Panc1 (cell line): ENCODE results near the gene INSYN2B. TPM values are rescaled to one million over a fixed set of nuclear protein-coding genes. Genes with fewer than 3 reads are reported as not detected.

ENCODE experiments used
- ATAC-seq: fragments of 200-7000 bp; cut with Tn5 transposase; 2 replicates; pipeline ENCODE4 v1.9.1; 2020; ENCODE audit warnings: mild to moderate bottlenecking, moderate library complexity
- BruUV-seq: library from RNA; stranded (reverse); fragments of 400-500 nt; replicated peaks from 2 replicates; lab custom pipeline; 2021; lab: Mats Ljungman, UMichigan
- CTCF ChIA-PET: fragments of 300-600 bp; sonication (Branson Sonifier 250); formaldehyde crosslinking; loops from one replicate; lab custom pipeline; 2022; ENCODE audit warnings: antibody characterized with exemption; lab: Charles Lee
- POLR2A ChIA-PET: fragments of 300-600 bp; sonication (Branson Sonifier 250); formaldehyde crosslinking; loops from one replicate; lab custom pipeline; 2022; ENCODE audit warnings: antibody characterized with exemption; lab: Charles Lee
- DNase-seq: peaks from one replicate; pipeline ENCODE4 v3.0.0-alpha.2; 2010; ENCODE audit warnings: low read depth, low spot score
- H3K27ac ChIP-seq: 2 replicates; pipeline ENCODE4 v1.5.1; 2011; ENCODE audit warnings: mild to moderate bottlenecking, low read length, inconsistent platforms
- H3K27me3 ChIP-seq: fragments of 200-500 bp; sonication (Bioruptor generic); 2 replicates; pipeline ENCODE4 v1.6.0; 2014; ENCODE audit warnings: low read length, inconsistent platforms; ENCODE audit not compliant: control insufficient read depth, insufficient read depth
- H3K36me3 ChIP-seq: fragments of 200-500 bp; sonication (Bioruptor generic); 2 replicates; pipeline ENCODE4 v1.5.1; 2014; ENCODE audit warnings: inconsistent platforms, mild to moderate bottlenecking, low read length, moderate library complexity; ENCODE audit not compliant: control insufficient read depth, insufficient read depth
- H3K4me1 ChIP-seq: 2 replicates; pipeline ENCODE4 v1.5.1; 2011; ENCODE audit warnings: inconsistent platforms, mild to moderate bottlenecking, low read length, moderate library complexity; ENCODE audit not compliant: control insufficient read depth, insufficient read depth
- H3K4me3 ChIP-seq, 2 experiments: 2 replicates each; pipeline ENCODE4 v1.5.1; 2011 to 2012; ENCODE audit warnings: low read depth in 2 of 2, low read length in 2 of 2, mild to moderate bottlenecking in 2 of 2, inconsistent platforms in 1 of 2, moderate library complexity in 1 of 2
- H3K9me3 ChIP-seq: fragments of 200-500 bp; sonication (Bioruptor generic); 2 replicates; pipeline ENCODE4 v1.5.1; 2014; ENCODE audit warnings: low read depth, mild to moderate bottlenecking, inconsistent platforms, low read length, moderate library complexity; ENCODE audit not compliant: control insufficient read depth, insufficient read depth
- POLR2AphosphoS5 ChIP-seq: IDR thresholded peaks from 2 replicates; pipeline ENCODE4 v1.6.1; 2012; ENCODE audit warnings: mild to moderate bottlenecking, low read depth, low read length, moderate library complexity
- SIN3A ChIP-seq: IDR thresholded peaks from 2 replicates; pipeline ENCODE4 v1.6.1; 2012; ENCODE audit warnings: low read depth, mild to moderate bottlenecking, low read length, moderate library complexity, borderline replicate concordance; ENCODE audit not compliant: insufficient read depth
- TCF7L2 ChIP-seq: IDR thresholded peaks from 2 replicates; pipeline ENCODE4 v1.6.1; 2011; ENCODE audit warnings: mild to moderate bottlenecking, low read depth, low read length, inconsistent platforms
- in situ Hi-C: cut with HindIII; loops from 2 replicates; pipeline ENCODE4 v1.10.0; 2016; ENCODE audit warnings: low sequenced_read_pairs, low pct_unique_long_range_greater_than_20kb
- intact Hi-C: fragments of 100-400 bp; cut with micrococcal nuclease; formaldehyde crosslinking; loops from one replicate; pipeline ENCODE4 v1.10.0; 2022; ENCODE audit not compliant: unreplicated experiment
- total RNA-seq: library from RNA; stranded (reverse); gene quantifications from one replicate; pipeline ENCODE4 v1.2.1, GENCODE V29; 2021; ENCODE audit not compliant: unreplicated experiment
- TF ChIP-seq, protein P1 (sequence below): fragments of 450-650 bp; IDR thresholded peaks from 2 replicates; pipeline ENCODE4 v1.5.1; 2017; ENCODE audit warnings: mild to moderate bottlenecking
- TF ChIP-seq, protein P2 (sequence below), 2 experiments: IDR thresholded peaks; 2 replicates each; pipeline ENCODE4 v1.6.1; 2011 to 2012; ENCODE audit warnings: low read depth in 2 of 2, control low read depth in 1 of 2, low read length in 1 of 2, mild to moderate bottlenecking in 1 of 2, moderate library complexity in 1 of 2; ENCODE audit not compliant: insufficient read depth in 1 of 2

Gene INSYN2B
- total RNA-seq, 1 experiment from 2014 or later: 0.28 TPM

DNA sequence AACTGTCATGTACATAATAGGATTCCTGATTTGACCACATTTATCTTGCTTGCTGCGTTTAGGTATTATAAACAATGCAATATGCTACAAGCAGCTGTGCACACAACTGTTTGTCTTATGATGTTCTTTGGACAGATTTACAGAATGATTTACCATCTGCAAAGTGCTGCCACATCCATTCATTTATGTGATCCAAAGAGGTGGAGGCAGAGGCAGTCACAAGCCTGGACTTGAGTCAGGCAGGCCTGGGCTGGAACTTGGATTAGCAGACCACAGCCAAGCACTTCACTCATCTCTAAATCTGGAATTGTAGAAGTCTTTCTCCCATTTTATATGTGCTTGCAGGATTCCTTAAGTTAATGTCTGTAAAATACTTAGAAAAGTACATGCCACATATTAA, 149.0 kb downstream of the INSYN2B start:
- ATAC-seq (no peak), DNase-seq (no peak)
- intact Hi-C loops: no loop called here
- in situ Hi-C loops: no loop called here
- no peak for TF ChIP-seq POLR2AphosphoS5
- H3K27ac ChIP-seq: no peak overlapping the region
- CTCF ChIA-PET: no interaction called here
- no peaks in the 10 kb centered on the region for H3K4me1 ChIP-seq
- no peak overlapping the region for H3K4me3 ChIP-seq
- no TSS peak for BruUV-seq
- no peaks in the 10 kb centered on the region for H3K9me3 ChIP-seq
- H3K36me3 ChIP-seq: no peaks in the 10 kb centered on the region
- POLR2A ChIA-PET: no interaction called here
- H3K27me3 ChIP-seq: no peaks in the 10 kb centered on the region

DNA sequence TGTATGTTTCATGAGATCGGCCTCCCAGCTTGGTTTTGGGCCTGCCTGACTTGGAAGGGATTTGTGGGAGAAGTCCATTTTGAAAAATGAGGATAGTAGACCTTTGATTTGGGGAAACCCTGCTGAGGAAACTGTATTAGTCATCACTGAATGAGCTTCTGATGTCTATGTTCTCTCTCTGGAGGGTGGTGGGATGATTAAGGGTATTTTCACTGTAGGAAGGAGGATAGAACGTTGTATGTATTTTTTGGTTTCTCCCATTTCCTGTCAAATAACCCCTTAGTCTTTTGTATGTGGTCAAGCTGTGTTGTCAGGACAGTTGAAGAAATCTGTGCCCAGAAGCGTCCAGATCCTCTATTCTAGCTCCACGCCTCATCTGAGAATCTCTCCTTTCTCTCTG, 151.9 kb downstream of the INSYN2B start:
- in situ Hi-C loops (no loop called here), intact Hi-C loops (no loop called here)
- DNase-seq: no peak
- POLR2A ChIA-PET: no interaction called here
- Histone ChIP-seq H3K27ac (no peak overlapping the region), H3K36me3 (no peaks in the 10 kb centered on the region), H3K4me3 (no peak overlapping the region), H3K9me3 (no peaks in the 10 kb centered on the region), H3K4me1 (no peaks in the 10 kb centered on the region), H3K27me3 (no peaks in the 10 kb centered on the region)
- CTCF ChIA-PET: no interaction called here
- BruUV-seq: no TSS peak
- TF ChIP-seq, protein P1, sequence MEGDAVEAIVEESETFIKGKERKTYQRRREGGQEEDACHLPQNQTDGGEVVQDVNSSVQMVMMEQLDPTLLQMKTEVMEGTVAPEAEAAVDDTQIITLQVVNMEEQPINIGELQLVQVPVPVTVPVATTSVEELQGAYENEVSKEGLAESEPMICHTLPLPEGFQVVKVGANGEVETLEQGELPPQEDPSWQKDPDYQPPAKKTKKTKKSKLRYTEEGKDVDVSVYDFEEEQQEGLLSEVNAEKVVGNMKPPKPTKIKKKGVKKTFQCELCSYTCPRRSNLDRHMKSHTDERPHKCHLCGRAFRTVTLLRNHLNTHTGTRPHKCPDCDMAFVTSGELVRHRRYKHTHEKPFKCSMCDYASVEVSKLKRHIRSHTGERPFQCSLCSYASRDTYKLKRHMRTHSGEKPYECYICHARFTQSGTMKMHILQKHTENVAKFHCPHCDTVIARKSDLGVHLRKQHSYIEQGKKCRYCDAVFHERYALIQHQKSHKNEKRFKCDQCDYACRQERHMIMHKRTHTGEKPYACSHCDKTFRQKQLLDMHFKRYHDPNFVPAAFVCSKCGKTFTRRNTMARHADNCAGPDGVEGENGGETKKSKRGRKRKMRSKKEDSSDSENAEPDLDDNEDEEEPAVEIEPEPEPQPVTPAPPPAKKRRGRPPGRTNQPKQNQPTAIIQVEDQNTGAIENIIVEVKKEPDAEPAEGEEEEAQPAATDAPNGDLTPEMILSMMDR: no peak
- TF ChIP-seq POLR2AphosphoS5: no peak
- TF ChIP-seq, protein P2, sequence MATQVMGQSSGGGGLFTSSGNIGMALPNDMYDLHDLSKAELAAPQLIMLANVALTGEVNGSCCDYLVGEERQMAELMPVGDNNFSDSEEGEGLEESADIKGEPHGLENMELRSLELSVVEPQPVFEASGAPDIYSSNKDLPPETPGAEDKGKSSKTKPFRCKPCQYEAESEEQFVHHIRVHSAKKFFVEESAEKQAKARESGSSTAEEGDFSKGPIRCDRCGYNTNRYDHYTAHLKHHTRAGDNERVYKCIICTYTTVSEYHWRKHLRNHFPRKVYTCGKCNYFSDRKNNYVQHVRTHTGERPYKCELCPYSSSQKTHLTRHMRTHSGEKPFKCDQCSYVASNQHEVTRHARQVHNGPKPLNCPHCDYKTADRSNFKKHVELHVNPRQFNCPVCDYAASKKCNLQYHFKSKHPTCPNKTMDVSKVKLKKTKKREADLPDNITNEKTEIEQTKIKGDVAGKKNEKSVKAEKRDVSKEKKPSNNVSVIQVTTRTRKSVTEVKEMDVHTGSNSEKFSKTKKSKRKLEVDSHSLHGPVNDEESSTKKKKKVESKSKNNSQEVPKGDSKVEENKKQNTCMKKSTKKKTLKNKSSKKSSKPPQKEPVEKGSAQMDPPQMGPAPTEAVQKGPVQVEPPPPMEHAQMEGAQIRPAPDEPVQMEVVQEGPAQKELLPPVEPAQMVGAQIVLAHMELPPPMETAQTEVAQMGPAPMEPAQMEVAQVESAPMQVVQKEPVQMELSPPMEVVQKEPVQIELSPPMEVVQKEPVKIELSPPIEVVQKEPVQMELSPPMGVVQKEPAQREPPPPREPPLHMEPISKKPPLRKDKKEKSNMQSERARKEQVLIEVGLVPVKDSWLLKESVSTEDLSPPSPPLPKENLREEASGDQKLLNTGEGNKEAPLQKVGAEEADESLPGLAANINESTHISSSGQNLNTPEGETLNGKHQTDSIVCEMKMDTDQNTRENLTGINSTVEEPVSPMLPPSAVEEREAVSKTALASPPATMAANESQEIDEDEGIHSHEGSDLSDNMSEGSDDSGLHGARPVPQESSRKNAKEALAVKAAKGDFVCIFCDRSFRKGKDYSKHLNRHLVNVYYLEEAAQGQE (IDR thresholded peaks at IDR 0.05; ENCODE audit: insufficient read depth in 1 of 2, low read depth in 2 of 2, low read length in 1 of 2): no peak
- TF ChIP-seq TCF7L2: no peak
- no peak for TF ChIP-seq SIN3A
- ATAC-seq: no peak

DNA sequence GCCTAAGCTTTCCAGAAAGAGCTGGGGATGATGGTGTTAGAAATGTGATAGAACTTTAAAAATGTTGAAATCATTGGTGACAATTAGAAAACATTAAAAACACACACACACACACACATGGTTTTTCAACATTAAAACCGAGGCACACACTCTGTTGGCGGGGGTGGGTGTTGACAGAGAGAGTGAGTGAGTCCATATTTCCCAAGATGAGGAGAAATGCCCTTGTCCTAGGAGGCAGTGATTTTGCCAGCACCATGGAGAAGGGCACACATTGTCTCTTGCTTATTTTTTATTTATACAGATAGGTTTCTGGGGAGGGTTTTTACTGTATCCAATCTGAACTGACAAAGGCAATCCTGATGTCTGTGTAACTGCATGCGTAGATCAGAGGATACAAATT, 152.5 kb downstream of the INSYN2B start:
- CTCF ChIA-PET: no interaction called here
- Histone ChIP-seq H3K4me1 (no peaks in the 10 kb centered on the region), H3K9me3 (no peaks in the 10 kb centered on the region), H3K36me3 (no peaks in the 10 kb centered on the region), H3K4me3 (no peak overlapping the region), H3K27me3 (no peaks in the 10 kb centered on the region), H3K27ac (no peak overlapping the region)
- POLR2A ChIA-PET: no interaction called here
- ATAC-seq (no peak), DNase-seq (no peak)
- intact Hi-C loops (no loop called here), in situ Hi-C loops (no loop called here)
- TF ChIP-seq, protein P2 (IDR thresholded peaks at IDR 0.05; ENCODE audit: insufficient read depth in 1 of 2, low read depth in 2 of 2, low read length in 1 of 2): peak in 1 of 2 experiments; percentile 61; a peak in 2 of 4 replicates
- TF ChIP-seq TCF7L2: no peak
- TF ChIP-seq POLR2AphosphoS5: no peak
- TF ChIP-seq SIN3A: no peak
- TF ChIP-seq, protein P1: no peak
- BruUV-seq: no TSS peak
